ENCODE measurements around the gene PHF8.

Gene PHF8

GRCh38 chrX:53997724-53998123, 46.5 kb downstream of the PHF8 start:
- no peak for TF ChIP-seq CTCF (IDR thresholded peaks at IDR 0.05; ENCODE audit: extremely low read depth, insufficient read depth, missing control alignments)
- in situ Hi-C loops (cut with MboI; ENCODE audit: low pct_unique_long_range_greater_than_20kb, low sequenced_read_pairs, unreplicated experiment), result no loop called here
- no peak for DNase-seq (ENCODE audit: low spot score)

GRCh38 chrX:53992589-53992988, 51.7 kb downstream of the PHF8 start:
- in situ Hi-C loops (cut with MboI; ENCODE audit: low pct_unique_long_range_greater_than_20kb, low sequenced_read_pairs, unreplicated experiment), result no loop called here

GRCh38 chrX:53990171-53990570, 54.1 kb downstream of the PHF8 start:
- in situ Hi-C loops (cut with MboI; ENCODE audit: low pct_unique_long_range_greater_than_20kb, low sequenced_read_pairs, unreplicated experiment), result no loop called here
- no peak for DNase-seq (ENCODE audit: low spot score)
- no peak for TF ChIP-seq CTCF (IDR thresholded peaks at IDR 0.05; ENCODE audit: extremely low read depth, insufficient read depth, missing control alignments)

More at GRCh38 chrX:53992589-53992988, 51.7 kb downstream of the PHF8 start:
- TF ChIP-seq CTCF (IDR thresholded peaks at IDR 0.05; ENCODE audit: extremely low read depth, insufficient read depth, missing control alignments), result no peak
- DNase-seq (ENCODE audit: low spot score), result no peak

DNA sequence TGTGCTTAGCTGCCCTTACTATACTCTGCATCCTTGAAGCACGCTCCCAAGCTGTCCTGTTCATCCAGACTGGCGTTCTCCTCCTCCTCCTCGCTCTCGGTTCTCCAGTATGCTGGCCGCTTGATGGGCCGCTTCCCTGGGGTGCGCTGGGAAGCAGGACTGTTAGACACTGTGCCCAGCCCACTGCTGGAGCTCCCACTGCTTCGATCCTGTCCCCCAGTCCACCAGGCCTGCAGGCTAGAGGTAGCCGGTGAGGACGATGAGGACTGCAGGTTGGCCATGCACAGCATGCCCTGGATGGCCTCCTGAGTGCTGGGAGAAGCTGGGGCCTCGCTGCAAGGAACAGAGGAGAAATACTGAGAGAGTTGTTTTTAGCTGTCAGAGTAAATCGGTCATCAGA, 59.4 kb downstream of the PHF8 start:
- no peak for TF ChIP-seq CTCF (IDR thresholded peaks at IDR 0.05; ENCODE audit: extremely low read depth, insufficient read depth, missing control alignments)
- DNase-seq (ENCODE audit: low spot score), result no peak
- in situ Hi-C loops (cut with MboI; ENCODE audit: low pct_unique_long_range_greater_than_20kb, low sequenced_read_pairs, unreplicated experiment), result no loop called here

DNA sequence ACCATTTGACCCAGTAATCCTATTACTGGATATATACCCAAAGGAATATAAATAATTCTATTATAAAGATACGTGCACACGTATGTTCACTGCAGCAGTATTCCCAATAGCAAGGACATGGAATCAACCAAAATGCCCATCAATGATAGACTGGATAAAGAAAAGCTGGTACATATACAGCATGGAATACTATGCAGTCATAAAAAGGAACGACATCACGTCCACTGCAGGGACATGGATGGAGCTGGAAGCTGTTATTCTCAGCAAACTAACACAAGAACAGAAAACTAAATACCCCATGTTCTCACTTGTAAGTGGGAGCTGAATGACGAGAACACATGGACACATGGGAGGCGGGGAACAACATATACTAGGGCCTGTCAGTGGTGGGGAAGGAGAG, 69.7 kb downstream of the PHF8 start:
- DNase-seq (ENCODE audit: low spot score), result no peak
- TF ChIP-seq CTCF (IDR thresholded peaks at IDR 0.05; ENCODE audit: extremely low read depth, insufficient read depth, missing control alignments), result no peak
- in situ Hi-C loops (cut with MboI; ENCODE audit: low pct_unique_long_range_greater_than_20kb, low sequenced_read_pairs, unreplicated experiment), result no loop called here

- TF ChIP-seq CTCF (IDR thresholded peaks at IDR 0.05; ENCODE audit: extremely low read depth, insufficient read depth, missing control alignments), result no peak
- in situ Hi-C loops (cut with MboI; ENCODE audit: low pct_unique_long_range_greater_than_20kb, low sequenced_read_pairs, unreplicated experiment), result no loop called here
- no peak for DNase-seq (ENCODE audit: low spot score)
Observed at GRCh38 chrX:53969540-53969939, 74.7 kb downstream of the PHF8 start.
